GM23248 (cell line): Measurements from ENCODE around the gene MYT1.

Experiments
- EZH2 ChIP-seq: fragments of 200-600 bp; sonication (generic); IDR thresholded peaks from 2 replicates; pipeline ENCODE4 v1.6.1; 2018; ENCODE audit warnings: antibody characterized with exemption, mild to moderate bottlenecking; ENCODE audit not compliant: insufficient read depth, poor library complexity, severe bottlenecking
- EZH2phosphoT487 ChIP-seq: fragments of 200-600 bp; sonication (generic); IDR thresholded peaks from 2 replicates; pipeline ENCODE4 v1.6.1; 2018; ENCODE audit warnings: antibody characterized with exemption, moderate library complexity, mild to moderate bottlenecking, low read depth; ENCODE audit not compliant: insufficient read depth

DNA sequence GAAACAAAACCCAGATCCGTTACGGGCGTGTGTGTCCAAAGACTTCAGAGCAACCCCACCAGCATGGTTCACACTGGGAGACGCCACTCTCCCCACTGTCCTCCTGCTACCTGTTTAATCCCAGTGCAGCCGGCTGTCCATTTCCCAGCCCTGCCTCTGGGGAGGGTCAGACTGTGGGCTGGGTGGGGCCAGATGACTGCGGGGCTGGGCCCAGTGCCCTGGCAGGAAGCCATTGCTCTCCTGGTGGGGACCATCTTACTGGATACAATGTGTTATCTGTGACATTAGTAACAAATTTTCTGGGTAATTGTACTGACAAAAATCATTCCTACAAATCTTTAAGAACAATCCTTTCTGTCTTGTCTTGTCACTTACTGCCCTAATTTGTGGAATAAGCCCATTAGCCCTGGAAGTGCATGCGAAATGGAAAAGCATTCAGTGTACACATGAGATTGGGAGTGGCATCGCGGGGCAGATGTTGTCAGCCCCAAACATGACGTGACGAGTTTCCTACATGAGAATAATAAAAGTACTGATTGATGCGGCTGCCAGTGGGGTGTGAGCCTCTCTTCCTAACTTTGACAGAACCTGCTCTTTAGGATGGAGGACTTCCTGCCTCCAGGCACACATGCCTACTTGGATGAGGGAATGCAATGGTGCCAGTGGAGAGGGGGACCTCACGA is 53.4 kb downstream of the MYT1 start:
- TF ChIP-seq EZH2, result no peak
- TF ChIP-seq EZH2phosphoT487, result no peak
